Stimulated activated CD4-positive, alpha-beta T cell treated with anti-CD3 and anti-CD28 coated beads, Interleukin-4, amount 100 ng/mL, for 1 hour (primary cell): ENCODE measurements around the gene P2RX7.

ENCODE experiments used
- DNase-seq: peaks from one replicate; pipeline ENCODE4 v3.0.0-alpha.2; 2020

P2RX7 gene

DNA sequence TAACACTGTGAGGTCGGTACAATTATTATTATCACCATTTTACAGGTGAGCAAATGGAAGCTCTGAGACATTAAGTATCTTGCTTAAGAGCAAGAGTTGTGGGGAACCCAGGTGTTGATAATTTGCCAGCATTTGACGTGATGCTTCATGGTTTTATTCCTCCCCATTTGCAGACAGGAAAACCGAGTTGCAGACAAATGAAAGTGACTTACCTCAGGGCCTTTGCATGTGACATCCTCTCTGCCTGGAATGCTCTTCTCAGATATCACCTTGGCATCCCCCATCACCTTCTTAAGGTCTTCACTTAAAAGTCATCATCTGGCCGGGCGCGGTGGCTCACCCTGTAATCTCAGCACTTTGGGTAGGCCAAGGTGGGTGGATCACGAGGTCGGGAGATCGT is 21.0 kb upstream of the P2RX7 start:
- DNase-seq: no peak

DNA sequence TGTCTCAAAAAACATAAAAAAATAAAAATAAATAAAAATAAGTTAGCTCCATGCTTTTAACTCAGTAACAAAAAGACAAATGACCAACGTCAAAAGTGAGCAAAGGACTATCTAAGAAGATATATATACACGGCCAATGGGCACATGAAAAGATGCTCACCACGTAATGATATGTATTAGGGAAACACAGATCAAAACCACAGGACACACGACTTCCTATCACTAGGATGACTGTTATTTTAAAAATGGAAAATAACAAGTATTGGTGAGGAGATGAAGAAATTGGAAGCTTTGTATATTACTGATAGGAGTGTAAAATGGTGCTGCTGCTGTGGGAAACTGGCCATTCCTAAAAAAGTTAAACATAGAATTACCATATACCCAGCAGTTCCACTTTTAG is 20.2 kb upstream of the P2RX7 start:
- no peak for DNase-seq

DNA sequence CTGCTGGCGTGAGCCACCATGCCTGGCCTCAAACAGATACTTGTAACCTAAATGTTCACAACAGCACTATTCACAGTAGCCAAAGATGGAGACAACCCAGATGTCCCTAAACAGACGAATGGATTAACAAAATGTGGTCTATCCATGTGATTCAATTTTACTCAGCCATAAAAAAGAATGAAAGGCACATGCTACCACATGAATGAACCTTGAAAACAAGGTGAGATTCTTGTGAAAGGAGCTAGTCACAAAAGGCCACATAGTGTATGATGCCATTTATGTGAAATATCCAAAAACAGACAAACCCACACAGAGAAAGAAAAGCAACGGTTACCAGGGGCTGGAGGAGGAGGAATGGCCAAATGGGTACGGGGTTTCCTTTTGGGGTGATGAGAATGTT is 19.6 kb upstream of the P2RX7 start:
- DNase-seq: no peak

DNA sequence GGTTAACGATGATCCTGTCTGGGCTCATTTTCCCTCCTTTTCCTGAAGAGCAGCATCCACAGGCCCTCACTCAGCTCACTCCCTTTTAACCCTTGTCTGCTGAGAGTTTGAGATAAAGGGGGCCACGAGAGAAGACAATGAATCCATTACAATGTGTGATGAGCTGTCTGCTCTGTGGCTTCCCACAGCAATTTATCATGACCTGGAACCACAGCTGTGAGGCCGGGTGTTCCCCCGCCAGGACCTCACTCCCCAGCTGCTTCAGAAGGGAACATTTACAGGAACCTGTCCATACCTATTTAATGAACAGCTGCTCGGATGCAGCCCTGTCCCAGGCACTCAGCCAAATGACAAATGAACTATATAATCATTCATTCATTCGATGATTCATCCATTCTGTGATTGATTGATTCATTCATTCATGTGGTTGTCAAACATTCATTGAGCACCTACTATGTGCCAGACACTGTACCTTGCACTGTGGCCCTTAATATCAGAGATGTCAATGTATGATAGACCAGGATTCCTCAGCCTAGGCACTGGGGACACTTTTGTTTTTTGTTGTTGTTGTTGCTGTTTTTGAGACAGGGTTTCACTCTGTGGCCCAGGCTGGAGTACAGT is 18.5 kb upstream of the P2RX7 start:
- DNase-seq: no peak

DNA sequence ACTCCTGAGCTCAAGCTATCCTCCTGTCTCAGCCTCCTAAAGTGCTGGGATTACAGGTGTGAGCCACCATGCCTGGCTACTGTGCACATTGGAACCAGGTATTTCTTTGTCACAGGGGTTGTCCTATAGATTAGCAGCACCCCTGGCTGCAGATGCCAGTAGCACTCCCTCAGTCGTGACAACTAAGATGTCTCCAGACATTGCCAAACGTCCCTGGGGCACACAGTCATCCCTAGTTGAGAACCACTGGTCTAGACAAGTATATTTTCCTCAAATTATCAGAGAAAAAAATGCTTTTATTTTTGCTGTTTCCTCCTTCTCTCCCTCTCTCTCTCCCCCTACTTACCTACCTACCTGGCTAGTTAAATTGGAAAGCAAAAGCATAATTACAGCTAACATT is 17.9 kb upstream of the P2RX7 start:
- no peak for DNase-seq

DNA sequence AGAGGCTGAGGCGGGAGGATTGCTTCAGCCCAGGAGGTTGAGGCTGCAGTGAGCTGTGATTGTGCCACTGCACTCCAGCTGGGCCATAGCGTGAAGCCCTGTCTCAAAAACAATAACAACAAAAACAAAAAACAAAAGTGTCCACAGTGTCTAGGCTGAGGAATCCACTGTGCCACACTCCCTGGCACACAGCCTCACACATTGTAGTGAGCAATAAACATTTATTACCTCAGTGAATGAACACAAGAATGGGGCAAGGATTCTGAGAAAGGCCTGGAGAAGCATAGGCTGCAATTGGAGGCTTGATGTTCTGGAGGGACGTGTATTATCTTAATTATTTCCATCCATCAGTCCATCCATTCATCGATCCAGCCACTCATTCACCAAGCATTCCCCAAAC is 17.1 kb upstream of the P2RX7 start:
- DNase-seq: no peak

DNA sequence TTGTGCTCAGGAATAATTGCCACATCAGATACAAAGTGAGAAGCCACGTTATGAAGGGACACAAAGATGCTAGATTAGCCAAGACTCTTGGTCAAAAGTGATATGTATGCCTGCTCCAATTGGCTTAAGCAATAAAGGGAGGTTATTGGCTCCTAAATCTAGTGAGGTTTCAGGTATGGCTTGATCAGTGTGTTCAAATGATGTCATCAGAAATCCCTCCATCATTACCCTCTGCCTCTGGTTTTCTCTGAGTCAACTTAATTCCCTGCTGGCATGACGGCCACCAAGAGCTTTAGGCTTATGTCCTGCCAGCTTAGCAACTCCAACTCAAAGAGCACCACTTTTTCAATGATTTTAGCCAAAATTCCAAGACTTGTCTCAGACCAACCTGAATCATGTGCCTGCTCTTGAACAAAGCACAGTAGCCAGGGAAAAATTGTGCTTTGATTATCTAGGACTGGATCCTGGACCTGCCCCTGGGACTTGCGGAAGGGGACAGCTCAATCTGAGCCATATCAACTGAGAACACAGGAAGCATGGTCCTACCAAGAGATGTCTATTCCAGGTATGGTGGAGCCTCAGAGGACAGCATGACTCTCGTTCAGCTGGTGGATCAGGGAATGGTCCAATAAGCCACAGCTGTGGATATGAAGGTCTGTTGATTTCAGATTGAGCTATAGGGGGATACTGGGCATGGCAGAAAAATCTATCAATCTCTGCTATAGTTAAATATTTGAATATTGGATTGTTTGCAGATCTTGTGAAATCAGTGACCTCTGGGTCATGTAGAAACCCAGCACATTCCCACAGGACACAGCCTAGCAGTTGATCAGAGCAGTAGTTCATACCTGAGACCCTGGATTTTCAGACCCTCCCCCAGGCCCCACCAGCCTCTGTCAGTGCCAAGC is 16.1 kb upstream of the P2RX7 start:
- no peak for DNase-seq

DNA sequence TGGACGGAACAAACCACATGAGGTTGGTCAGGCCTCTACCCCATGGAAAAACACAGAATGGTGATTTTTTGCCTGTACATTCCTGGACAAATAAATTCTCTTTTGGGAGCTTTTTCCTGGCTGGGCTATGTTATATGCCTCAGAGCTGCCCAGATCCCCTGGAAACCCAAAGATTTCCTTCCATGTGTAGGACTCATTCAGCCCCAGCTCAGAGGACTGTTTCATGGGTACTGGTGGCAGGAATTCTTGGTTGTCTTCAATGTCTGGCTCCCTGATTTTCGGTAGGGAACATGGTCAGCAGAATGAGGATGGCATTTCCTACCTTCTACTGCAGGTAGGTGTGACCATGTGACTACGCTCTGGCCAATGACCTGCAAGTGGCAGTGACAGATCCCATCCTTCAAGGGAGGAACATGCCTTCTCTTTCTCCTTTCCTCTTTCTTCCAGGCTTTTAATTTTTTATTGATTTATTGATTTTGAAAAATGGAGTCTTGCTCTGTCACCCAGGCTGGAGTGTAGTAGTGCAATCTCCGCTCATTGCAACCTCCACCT is 15.4 kb upstream of the P2RX7 start:
- no peak for DNase-seq

DNA sequence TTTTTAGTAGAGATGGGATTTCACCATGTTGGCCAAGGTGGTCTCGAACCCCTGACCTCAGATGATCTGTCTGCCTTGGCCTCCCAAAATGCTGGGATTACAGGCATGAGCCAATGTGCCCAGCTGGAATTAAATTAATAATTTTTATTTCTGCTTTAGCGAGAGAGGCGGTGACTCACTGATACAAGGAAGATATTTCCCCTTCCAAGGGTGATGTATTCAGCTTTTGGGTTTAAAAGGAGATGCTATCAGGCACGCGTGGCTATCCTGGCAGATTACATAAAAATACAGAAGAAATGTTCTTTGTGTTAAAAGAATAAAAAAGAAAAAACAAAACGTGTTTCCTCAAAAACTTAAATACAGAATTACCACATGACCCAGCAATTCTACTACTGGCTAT is 12.4 kb upstream of the P2RX7 start:
- no peak for DNase-seq

DNA sequence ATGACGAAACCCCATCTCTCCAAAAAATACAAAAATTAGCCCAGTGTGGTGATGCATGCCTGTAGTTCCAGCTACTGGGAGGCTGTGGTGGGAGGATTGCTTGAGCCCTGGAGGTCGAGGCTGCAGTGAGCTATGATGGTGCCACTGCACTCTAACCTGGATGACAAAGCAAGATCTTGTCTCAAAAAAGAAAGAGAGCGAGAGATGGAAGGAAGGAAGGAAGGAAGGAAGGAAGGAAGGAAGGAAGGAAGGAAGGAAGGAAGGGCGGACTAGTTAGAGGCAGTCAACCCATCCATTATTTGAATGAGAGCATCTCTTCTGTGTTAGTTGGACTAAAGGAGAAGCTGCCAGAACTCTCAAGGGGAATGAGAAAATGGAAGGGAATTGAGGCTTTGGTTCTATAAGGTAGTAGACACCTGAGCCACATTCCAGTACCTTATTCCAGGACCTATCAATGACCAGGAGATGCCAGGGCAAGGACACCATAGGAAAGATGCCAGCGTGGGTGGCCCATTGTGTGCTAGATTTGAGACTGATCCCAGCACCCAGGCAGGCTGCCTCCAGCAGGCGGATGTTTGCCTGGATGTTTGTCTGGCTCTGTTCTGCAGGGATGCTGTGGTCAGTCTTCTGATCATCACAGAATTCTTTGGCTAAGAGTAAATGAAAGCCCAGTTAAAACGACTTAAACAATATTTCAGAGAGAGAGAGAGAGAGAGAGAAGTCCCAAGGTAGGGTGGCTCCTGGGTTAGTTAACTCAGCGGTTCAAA is 11.5 kb upstream of the P2RX7 start:
- DNase-seq: no peak

DNA sequence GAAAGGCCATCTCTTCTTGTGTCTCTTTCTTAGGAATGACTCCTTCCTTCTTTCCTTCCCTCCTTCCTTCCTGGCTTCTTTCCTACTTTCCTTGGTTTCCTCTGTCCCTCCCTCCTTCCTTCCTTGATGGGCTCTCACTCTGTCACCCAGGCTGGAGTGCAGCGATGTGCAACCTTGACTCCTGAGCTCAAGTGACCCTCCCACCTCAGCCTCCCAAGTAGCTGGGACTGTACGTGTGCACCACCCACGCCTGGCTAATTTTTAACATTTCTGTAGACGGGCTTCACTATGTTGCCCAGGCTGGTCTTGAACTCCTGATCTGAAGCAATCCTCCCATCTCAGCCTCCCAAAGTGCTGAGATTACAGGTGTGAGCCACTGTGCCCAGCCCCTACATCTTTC is 10.9 kb upstream of the P2RX7 start:
- DNase-seq: no peak

DNA sequence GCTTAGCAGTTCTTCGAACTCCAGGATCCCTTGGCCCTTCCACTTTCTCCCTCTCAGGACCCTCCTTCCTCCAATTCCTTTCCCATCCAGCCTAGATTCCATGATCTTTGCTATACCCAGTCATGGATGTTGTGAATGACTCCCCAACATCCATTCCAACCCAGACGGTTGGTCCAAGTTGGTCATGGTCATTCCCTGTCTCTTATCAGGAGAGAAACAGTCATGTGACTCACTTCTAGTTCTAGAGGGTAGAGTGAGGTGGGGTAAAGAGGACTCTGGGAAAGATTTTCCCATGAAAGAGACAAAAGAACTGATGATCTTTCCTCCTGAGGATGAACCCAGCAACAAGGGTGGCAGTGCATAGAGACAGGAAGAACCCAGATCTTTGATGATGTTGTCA is 9.2 kb upstream of the P2RX7 start:
- DNase-seq: no peak

DNA sequence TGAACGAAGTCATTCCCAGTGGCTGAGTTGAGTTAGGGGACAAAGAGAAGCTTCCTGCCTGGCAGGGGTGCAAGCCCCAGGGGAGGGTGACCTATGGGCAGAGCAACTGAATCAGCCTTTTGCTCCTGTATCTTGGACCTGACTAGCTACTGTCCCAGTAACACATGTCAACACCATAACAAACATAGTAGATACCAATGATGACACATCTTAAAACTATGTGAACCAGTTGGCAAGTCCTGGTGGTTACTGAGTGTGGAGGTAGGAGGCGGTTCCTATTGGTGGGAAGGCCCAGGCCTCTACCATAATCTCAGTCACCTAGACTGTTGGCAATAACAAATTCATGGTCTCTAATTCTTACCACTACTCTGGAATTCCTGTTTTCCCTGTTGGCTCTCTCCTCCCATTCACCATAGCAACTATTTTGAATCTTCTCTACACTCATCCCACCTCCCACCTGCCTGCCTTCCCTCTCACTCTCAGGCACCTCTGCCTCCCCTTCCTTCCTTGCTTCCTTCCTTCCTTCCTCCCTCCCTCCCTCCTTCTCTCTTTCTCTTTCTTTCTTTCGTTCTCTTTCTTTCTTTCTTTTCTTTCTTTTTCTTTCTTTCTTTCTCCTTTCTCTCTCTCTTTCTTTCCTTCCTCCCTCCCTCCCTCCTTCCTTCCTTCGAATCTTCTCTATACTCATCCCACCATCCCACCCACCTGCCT is 8.1 kb upstream of the P2RX7 start:
- DNase-seq: no peak

DNA sequence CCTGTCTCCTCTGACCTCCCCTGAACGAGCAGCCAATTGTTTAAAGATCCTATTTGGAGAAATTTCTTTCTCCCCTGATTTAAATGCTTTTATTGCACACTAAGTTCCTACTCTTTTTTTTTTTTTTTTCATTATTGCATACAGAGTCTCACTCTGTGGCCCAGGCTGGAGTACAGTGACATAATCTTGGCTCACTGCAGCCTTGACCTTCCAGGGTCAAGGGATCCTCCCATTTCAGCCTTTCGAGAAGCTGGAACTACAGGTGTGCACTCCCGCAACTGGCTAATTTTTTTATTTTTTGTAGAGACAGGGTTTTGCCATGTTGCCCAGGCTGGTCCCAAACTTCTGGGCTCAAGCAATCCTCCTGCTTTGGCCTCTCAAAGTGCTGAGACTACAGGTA is 5.2 kb upstream of the P2RX7 start:
- no peak for DNase-seq

DNA sequence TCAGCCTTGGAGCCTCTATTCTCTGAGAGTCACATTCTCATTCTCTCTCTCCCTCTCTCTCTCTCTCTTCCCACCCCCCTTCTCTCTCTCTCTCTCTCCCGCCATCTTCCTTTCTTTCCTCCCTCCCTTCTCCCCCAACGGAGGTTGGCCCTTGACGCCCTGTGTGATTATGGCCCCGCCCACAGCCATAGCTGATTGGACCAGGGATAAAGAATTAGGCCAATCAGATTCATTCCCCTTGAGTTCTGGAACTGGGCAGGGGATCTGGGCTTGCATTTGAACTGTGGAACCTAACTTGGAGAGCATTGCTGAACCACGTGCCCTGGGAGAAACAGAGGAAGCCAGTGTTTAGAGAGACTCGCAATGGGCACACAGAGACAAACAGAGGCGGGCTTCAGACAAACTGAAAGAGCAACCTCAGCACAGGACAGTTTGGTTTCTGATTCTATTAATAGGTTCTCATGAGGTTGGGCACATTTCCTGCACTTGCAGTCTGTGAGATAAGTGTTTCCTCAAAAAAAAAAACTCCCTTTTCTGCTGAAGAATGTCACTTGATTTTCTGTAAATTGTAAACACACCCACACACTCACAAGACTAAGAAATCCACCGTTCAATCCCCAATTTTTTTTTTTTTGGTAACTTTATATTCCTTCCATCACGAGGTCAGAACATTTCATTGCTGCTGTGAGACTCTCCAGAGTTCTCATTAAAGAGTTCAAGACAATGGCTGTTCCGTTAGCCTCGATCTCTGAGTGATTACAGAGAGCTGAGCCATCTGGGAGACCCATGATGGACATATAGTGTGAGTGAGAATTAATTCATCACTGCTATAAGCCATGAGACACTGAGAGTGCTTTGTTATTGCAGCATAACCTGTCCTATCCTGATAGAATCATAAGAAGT is 3.5 kb upstream of the P2RX7 start:
- peak; percentile 85 for DNase-seq

DNA sequence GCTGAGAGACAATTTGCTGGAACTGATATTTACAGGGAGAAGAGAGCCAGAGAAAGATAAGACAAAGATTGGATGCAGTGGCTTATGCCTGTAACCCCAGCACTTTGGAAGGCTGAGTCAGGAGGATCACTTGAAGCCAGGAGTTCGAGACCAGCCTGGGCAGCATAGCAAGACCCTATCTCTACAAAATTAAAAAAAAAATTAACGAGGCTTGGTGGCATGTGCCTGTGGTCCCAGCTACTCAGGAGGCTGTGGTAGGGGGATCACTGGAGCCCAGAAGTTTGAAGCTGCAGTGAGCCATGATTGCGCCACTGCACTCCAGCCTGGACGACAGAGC is 2.9 kb upstream of the P2RX7 start:
- no peak for DNase-seq

DNA sequence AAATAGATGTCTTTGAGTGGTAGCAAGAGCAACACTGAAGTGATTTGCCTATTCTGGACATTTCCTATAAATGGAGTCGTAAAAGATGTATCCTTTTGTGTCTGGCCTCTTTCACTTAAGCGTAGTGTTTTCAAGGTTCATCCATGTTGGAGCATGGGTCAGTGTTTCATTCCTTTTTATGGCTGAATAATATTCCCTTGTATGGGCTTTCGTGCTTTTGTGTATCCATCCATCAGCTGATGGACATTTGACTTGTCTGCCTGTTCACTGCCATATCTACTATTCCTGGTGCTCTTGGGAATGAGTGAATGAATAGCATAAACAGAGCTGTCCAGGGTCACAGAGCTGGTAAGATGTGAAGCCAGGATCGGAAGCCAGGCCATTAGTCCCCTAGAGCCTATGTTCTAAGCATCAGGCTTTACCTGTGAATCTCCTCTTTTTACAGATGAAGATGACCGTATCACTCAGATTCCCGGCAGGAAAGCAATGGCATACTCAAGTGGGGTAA is 1.8 kb upstream of the P2RX7 start:
- no peak for DNase-seq

DNA sequence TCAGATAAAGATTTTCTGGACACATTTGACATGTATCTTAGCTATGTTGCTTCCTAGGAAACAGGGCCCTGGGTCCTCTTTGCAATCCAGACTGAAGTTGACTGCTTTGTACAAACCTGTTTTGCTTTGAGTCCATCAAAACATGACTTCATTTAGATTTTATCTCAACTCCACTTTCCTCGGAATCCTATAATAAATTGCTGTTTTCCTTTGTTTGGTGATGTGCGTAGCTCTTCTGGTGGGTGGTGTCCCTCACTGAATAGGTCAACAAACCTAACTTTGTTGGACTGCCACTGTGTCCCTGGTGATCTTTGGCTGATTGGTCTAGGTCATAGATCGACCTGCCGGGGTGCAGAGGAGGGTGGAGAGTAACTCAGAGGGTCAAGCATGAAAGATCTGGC is 735 bp upstream of the P2RX7 start:
- no peak for DNase-seq

DNA sequence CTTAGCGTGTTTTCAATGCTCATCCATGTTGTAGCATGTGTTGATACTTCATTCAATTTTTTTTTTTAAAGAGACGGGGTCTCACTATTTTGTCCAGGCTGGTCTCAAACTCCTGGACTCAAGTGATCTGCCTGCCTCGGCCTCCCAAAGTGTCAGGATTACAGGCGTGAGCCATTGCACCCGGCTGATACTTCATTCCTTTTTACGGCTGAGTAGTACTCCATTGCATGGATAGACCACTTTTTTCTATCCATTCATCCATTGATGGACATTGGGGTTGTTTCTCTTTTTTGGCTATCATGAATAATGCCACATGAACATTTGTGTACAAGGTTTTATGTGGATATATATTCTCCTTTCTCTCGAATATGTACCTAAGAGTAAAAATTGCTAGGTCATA is 1.2 kb downstream of the P2RX7 start:
- DNase-seq: no peak

DNA sequence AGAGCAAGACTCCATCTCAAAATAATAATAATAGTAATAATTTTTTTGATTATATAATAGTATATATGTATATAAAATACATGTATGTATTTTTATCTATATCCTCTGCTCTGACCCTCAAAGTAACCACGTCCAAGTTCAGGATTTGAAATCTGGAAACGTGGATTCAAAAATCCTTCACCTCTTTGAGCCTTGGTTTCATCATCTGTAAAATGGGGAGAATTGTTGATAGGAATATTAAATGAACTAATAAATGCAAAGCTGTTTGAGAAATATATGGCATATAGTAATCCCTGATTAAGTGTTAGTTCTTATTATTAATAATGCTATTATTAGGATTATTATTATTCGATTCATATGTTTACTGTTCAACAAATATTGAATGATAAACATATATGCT is 2.6 kb downstream of the P2RX7 start:
- DNase-seq: no peak

DNA sequence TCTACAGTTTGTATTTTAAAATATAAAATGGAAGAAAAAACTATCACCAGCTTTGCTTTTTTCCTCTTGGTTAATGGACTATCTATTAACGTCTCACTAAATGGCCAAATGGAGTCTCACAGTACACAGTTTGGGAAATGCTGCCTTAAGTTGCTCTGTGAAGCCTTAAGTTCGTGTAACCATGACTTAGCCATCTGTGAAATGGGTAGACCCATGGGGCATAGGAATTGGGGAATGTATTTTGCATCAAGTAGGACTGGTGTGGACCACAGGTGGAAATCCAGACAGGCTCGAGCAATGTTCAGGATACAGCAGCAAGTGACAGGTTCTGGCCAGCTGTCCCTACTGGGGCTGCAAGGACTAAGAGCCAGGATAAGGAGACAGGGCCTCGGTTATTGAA is 4.8 kb downstream of the P2RX7 start:
- DNase-seq: no peak

DNA sequence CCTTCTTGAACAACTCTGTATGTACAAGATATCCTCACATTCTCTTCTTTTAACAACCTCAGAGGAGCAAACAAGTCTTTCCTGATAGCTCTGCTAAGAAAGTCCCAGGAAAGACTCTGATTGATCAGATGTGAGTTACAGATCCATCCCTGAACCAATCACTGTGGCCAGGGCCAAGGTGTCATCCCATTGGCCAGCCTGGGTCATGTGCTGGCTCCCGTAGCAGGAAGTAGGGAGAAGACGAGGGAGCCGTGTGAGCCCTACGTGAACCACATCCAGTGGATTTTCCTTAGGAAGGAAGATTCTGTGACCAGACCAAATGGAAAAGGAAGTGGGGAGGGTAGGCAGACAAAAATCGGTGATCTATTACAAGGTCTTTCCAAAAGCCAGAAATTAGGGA is 5.6 kb downstream of the P2RX7 start:
- DNase-seq: no peak
